ENCODE data around the gene GRIN2A.

GRIN2A gene

GRCh38 chr16:9845661-9846361, 336.4 kb downstream of the GRIN2A start:
- no peak for DNase-seq

- no peak for DNase-seq
Measured at GRCh38 chr16:9844361-9844760, 337.9 kb downstream of the GRIN2A start.

GRCh38 chr16:9843424-9844018, 338.7 kb downstream of the GRIN2A start:
- DNase-seq, result no peak

GRCh38 chr16:9840761-9841665, 341.2 kb downstream of the GRIN2A start:
- DNase-seq, result no peak

- no peak for DNase-seq
Measured at GRCh38 chr16:9837481-9837880, 344.7 kb downstream of the GRIN2A start.

- no peak for DNase-seq
Measured at GRCh38 chr16:9836118-9836736, 346.0 kb downstream of the GRIN2A start.

GRCh38 chr16:9827062-9827752, 355.0 kb downstream of the GRIN2A start:
- DNase-seq, result no peak

- no peak for DNase-seq
Measured at GRCh38 chr16:9826656-9827055, 355.6 kb downstream of the GRIN2A start.

GRCh38 chr16:9824200-9825068, 357.8 kb downstream of the GRIN2A start:
- no peak for DNase-seq

GRCh38 chr16:9823510-9823909, 358.7 kb downstream of the GRIN2A start:
- no peak for DNase-seq

- no peak for DNase-seq
Measured at GRCh38 chr16:9821970-9822369, 360.3 kb downstream of the GRIN2A start.

GRCh38 chr16:9821331-9821730, 360.9 kb downstream of the GRIN2A start:
- no peak for DNase-seq

- DNase-seq, result no peak
Measured at GRCh38 chr16:9820476-9821246, 361.6 kb downstream of the GRIN2A start.

- no peak for DNase-seq
Measured at GRCh38 chr16:9818702-9819101, 363.5 kb downstream of the GRIN2A start.

GRCh38 chr16:9817586-9817985, 364.6 kb downstream of the GRIN2A start:
- no peak for DNase-seq

GRCh38 chr16:9816644-9817043, 365.6 kb downstream of the GRIN2A start:
- no peak for DNase-seq

GRCh38 chr16:9813665-9814064, 368.6 kb downstream of the GRIN2A start:
- no peak for DNase-seq

- no peak for DNase-seq
Measured at GRCh38 chr16:9808210-9808609, 374.0 kb downstream of the GRIN2A start.

- DNase-seq, result no peak
Measured at GRCh38 chr16:9807302-9807701, 374.9 kb downstream of the GRIN2A start.

GRCh38 chr16:9805109-9805508, 377.1 kb downstream of the GRIN2A start:
- DNase-seq, result no peak

GRCh38 chr16:9802160-9802559, 380.1 kb downstream of the GRIN2A start:
- no peak for DNase-seq
